ENCODE data around the gene PUM2.
"Not testable (repeated sequence)": the region's sequence is repeated elsewhere in the genome, so short reads cannot be mapped to it uniquely, and the experiment has no call there.

Gene PUM2

DNA sequence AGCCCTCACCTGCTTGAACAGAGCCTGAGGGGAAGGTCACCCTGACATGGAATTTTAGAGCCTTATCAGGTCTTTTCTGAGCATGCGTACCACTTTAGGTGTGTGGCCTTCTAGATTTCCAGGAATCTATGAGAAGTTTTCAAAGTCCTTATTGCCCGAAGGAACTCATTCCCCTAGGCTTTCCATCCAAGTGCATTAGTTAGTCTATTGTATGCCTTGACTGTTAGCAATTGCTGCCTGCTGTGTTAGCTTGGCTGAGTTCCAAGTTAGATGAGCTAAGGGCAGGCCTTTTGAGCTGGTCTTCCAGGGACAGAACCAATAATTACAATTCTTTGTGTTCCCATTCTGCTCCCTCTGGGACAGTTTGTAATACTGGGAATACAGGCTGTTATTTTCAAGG, 30.8 kb upstream of the PUM2 start:
- Histone ChIP-seq H3K9me3 (replicated peaks; ENCODE audit: low read length) (no peaks in the 10 kb centered on the region), H3K4me2 (ENCODE audit: low read length) (no peak overlapping the region), H3K4me3 (ENCODE audit: low read length) (no peak overlapping the region), H3K36me3 (ENCODE audit: insufficient read depth, low read length) (no peaks in the 10 kb centered on the region), H3K9ac (ENCODE audit: low read depth, low read length) (no peak overlapping the region), H3K27me3 (ENCODE audit: control insufficient read depth, insufficient read depth, low read length) (no peaks in the 10 kb centered on the region), H3K4me1 (ENCODE audit: control insufficient read depth, insufficient read depth, low read length) (peaks cover 7% of the 10 kb centered on the region)

DNA sequence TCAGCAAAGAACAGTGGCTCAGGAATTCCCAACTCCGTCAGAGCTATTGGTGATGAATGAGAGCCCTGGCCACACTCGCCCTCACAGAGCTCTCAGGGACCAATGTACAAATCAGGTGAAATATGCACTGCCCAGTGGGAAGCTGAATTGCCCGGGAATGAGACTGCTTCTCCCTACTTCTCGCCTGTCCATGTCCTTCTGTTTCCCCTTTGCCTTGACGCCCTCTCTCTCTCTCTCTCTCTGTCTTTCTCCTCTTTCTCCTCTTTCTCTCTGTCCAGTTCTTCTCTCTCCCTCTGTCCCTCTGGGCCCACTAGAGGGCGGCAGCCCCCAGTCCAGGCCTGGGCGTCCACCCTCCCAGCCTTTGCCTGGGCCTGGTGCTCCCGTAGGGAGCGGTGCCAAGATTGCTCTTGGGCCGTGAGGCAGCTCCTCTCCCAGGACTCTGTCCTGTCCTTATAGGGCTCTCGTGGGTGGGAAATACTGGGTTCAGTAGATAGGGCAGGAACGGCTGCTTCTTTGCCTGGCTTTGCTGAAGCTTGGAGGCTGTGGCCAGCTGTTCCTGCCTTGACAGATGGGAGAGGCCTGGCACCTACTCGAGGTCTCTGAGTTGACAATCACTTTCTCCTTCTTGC, 28.4 kb upstream of the PUM2 start:
- H3K9ac ChIP-seq (ENCODE audit: low read depth, low read length): no peak overlapping the region
- H3K36me3 ChIP-seq (ENCODE audit: insufficient read depth, low read length): no peaks in the 10 kb centered on the region
- H3K9me3 ChIP-seq (replicated peaks; ENCODE audit: low read length): no peaks in the 10 kb centered on the region
- H3K4me2 ChIP-seq (ENCODE audit: low read length): peak overlapping the region; percentile 25
- no peak overlapping the region for H3K4me3 ChIP-seq (ENCODE audit: low read length)
- H3K27me3 ChIP-seq (ENCODE audit: control insufficient read depth, insufficient read depth, low read length): no peaks in the 10 kb centered on the region
- H3K4me1 ChIP-seq (ENCODE audit: control insufficient read depth, insufficient read depth, low read length): peaks cover 7% of the 10 kb centered on the region

DNA sequence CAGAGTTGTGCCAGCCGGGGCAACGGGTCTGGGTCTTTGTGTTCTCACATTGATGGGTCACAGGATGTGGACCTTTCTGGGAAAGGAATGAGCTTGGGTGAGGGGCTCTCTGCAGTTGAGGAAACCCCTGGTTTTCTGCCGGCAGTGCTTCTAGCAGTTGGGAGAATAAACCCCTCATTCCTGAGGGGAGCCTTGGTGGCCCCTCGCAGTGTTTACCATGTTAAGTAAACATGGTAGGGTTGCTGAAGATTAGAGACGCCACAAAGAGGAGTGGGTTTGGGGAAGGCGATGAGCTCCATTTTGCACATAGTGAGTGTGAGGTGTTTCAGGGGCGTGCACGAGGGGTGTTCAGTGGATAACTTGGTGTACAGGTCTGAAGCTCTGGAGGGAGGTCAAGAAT, 27.7 kb upstream of the PUM2 start:
- no peak overlapping the region for H3K9ac ChIP-seq (ENCODE audit: low read depth, low read length)
- H3K4me1 ChIP-seq (ENCODE audit: control insufficient read depth, insufficient read depth, low read length): peaks cover 7% of the 10 kb centered on the region
- H3K27me3 ChIP-seq (ENCODE audit: control insufficient read depth, insufficient read depth, low read length): no peaks in the 10 kb centered on the region
- H3K9me3 ChIP-seq (replicated peaks; ENCODE audit: low read length): no peaks in the 10 kb centered on the region
- H3K4me3 ChIP-seq (ENCODE audit: low read length): no peak overlapping the region
- H3K36me3 ChIP-seq (ENCODE audit: insufficient read depth, low read length): no peaks in the 10 kb centered on the region
- no peak overlapping the region for H3K4me2 ChIP-seq (ENCODE audit: low read length)

DNA sequence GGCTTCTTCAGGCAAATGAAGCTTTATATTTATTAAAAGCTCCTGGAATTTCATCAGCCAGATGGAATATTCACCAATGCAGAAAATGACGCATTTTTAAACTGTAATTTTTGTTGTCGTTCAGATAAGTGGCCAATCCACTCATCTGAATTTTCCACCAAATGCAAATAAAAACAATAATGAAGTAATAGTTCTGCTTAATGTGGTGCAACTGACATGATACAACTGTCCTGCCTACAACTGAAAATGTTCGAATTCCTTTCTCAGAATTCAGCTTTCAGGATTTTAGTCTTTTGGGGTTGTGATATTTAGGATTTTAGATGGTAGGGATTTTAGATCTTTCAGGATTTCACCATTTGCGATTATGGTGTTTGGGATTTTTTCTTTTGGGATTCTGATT, 27.1 kb upstream of the PUM2 start:
- no peak overlapping the region for H3K9ac ChIP-seq (ENCODE audit: low read depth, low read length)
- no peaks in the 10 kb centered on the region for H3K9me3 ChIP-seq (replicated peaks; ENCODE audit: low read length)

DNA sequence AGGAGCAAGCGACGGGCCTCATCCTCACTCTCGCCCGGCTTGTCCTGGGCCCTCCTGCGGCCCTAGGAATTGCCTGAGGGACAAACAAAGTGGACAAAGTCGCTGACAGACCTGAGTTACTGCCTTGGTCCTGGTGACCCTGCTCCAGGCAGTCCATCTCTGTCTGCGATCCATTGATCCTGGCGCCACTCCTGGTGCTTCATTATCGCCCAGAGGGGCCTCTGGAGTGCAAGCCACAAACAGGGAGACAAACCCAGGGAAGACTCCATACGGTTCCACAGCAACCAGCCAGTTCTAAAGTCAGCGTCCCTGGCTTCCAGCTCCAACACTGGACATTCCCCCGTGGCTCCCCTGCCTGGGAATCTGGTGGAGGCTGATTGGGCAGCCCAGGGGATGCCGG, 24.3 kb upstream of the PUM2 start:
- H3K4me1 ChIP-seq (ENCODE audit: control insufficient read depth, insufficient read depth, low read length); H3K4me3 ChIP-seq (ENCODE audit: low read length); H3K36me3 ChIP-seq (ENCODE audit: insufficient read depth, low read length); H3K9me3 ChIP-seq (replicated peaks; ENCODE audit: low read length); H3K4me2 ChIP-seq (ENCODE audit: low read length); H3K9ac ChIP-seq (ENCODE audit: low read depth, low read length); H3K27me3 ChIP-seq (ENCODE audit: control insufficient read depth, insufficient read depth, low read length): not testable (repeated sequence)

More for the DNA sequence above, 27.1 kb upstream of the PUM2 start:
- peaks cover 3% of the 10 kb centered on the region for H3K27me3 ChIP-seq (ENCODE audit: control insufficient read depth, insufficient read depth, low read length)
- no peaks in the 10 kb centered on the region for H3K36me3 ChIP-seq (ENCODE audit: insufficient read depth, low read length)
- H3K4me2 ChIP-seq (ENCODE audit: low read length): no peak overlapping the region
- peaks cover 7% of the 10 kb centered on the region for H3K4me1 ChIP-seq (ENCODE audit: control insufficient read depth, insufficient read depth, low read length)
- H3K4me3 ChIP-seq (ENCODE audit: low read length): no peak overlapping the region

DNA sequence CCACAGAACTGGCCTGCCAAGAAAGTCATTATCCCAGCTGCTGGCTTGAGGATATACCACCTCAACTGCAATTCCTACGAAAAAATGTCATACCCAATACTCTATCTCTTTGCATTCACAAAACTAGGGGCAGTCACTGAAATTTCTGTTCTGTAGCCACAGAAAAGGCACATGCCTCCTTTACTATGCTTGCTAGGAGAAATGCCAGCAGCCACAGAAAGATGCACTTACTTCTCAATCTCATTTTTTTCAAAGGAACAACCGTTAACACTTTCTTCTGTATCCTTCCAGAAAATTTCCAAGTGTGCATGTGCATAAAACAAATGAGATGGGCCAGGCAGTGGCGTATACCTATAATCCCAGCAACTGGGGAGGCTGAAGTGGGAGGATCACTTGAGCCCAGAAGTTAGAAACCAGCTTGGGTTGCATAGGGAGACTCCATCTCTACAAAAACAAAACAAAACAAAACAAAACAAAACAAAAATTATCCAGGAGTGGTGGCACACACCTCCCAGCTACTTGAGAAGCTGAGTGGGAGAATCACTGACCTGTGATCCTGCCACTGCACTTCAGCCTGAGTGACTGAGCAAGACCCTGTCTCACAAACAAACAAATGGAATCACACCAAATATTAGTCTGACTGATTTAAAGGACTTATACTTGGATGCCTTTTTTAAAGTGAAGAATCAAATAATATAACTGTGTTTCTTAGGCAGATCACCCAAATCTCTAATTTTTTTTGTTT, 22.4 kb upstream of the PUM2 start:
- H3K4me3 ChIP-seq (ENCODE audit: low read length): no peak overlapping the region
- H3K4me2 ChIP-seq (ENCODE audit: low read length): no peak overlapping the region
- H3K4me1 ChIP-seq (ENCODE audit: control insufficient read depth, insufficient read depth, low read length): no peaks in the 10 kb centered on the region
- no peaks in the 10 kb centered on the region for H3K9me3 ChIP-seq (replicated peaks; ENCODE audit: low read length)
- H3K27me3 ChIP-seq (ENCODE audit: control insufficient read depth, insufficient read depth, low read length): peaks cover 17% of the 10 kb centered on the region
- H3K9ac ChIP-seq (ENCODE audit: low read depth, low read length): no peak overlapping the region
- no peaks in the 10 kb centered on the region for H3K36me3 ChIP-seq (ENCODE audit: insufficient read depth, low read length)

DNA sequence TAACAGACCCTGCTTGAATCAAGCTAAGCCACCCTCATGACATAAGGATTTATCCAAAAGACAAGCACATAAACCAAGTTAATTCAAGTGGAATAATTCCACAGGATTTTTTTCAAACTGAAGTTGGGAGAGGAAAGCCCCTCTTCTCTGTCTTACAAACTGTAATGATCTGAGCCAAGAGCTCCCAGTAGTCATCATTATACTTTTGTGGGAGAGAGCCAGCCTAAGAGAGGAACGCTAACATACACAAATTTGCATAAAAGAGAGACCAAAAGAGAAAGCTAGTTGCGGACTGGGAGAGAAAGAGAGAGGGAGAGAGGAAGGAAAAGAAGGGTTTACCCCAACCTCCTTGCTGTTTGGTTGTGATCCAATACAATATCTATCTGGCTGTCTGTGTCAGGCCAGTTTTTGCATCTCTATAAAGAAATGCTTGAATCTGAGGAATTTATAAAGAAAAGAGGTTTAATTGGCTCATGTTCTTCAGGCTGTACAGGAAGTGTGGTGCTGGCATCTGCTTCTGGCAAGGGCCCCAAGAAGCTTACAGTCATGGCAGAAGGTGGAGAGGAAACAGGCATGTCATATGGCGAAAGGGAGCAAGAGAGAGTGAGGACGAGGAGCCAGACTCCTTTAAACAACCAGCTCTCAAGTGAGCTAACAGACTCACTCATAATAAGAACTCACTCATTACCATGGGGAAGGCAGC, 20.8 kb upstream of the PUM2 start:
- no peak overlapping the region for H3K4me3 ChIP-seq (ENCODE audit: low read length)
- no peak overlapping the region for H3K4me2 ChIP-seq (ENCODE audit: low read length)
- no peaks in the 10 kb centered on the region for H3K36me3 ChIP-seq (ENCODE audit: insufficient read depth, low read length)

DNA sequence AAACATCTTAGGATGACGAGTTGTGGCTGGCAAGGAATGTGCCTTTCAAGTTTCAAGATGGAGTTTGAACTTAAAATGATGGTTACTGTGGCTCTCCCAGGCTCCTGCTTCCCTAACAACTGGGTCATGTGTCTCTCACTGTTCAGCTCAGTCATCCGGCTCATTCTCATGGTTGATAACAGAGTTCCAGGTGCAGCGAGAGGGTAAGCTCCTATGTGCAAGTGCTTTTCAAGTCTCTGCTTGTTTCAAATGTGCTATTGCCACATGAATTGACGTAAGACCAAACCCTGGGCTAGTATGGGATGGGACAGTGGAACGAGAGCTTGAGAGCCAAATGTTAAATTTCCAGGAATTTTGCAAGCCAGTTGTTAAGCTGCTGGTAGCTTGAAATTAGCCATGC, 19.5 kb upstream of the PUM2 start:
- Histone ChIP-seq H3K9me3 (replicated peaks; ENCODE audit: low read length) (no peaks in the 10 kb centered on the region), H3K4me1 (ENCODE audit: control insufficient read depth, insufficient read depth, low read length) (peaks cover 8% of the 10 kb centered on the region), H3K9ac (ENCODE audit: low read depth, low read length) (no peak overlapping the region), H3K27me3 (ENCODE audit: control insufficient read depth, insufficient read depth, low read length) (peaks cover 17% of the 10 kb centered on the region), H3K4me2 (ENCODE audit: low read length) (no peak overlapping the region), H3K4me3 (ENCODE audit: low read length) (no peak overlapping the region), H3K36me3 (ENCODE audit: insufficient read depth, low read length) (no peaks in the 10 kb centered on the region)

More for the DNA sequence above, 20.8 kb upstream of the PUM2 start:
- Histone ChIP-seq H3K27me3 (ENCODE audit: control insufficient read depth, insufficient read depth, low read length) (peaks cover 17% of the 10 kb centered on the region), H3K9ac (ENCODE audit: low read depth, low read length) (no peak overlapping the region), H3K9me3 (replicated peaks; ENCODE audit: low read length) (no peaks in the 10 kb centered on the region), H3K4me1 (ENCODE audit: control insufficient read depth, insufficient read depth, low read length) (no peaks in the 10 kb centered on the region)

DNA sequence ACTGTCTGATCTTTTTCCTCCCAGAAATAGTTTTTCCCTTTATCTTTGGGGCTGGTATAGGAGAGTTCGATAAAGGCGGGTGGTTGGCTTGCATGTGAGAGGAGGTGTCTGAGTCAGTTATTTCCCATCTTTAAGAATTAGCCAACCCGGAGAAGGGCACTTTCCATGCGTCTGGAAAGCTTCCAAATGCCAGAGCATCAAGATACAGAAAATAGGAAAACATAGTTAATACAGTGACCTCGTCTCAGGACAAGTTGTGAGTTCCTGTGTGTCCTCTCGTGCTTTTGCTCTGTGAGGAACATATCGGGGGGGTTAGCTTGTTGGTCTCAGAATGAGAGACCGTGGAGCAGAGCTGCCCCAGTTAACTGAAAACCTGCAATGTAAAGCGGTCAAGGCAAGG, 18.7 kb upstream of the PUM2 start:
- H3K4me1 ChIP-seq (ENCODE audit: control insufficient read depth, insufficient read depth, low read length): peaks cover 11% of the 10 kb centered on the region
- no peak overlapping the region for H3K4me3 ChIP-seq (ENCODE audit: low read length)
- peaks cover 17% of the 10 kb centered on the region for H3K27me3 ChIP-seq (ENCODE audit: control insufficient read depth, insufficient read depth, low read length)
- no peaks in the 10 kb centered on the region for H3K36me3 ChIP-seq (ENCODE audit: insufficient read depth, low read length)
- H3K9ac ChIP-seq (ENCODE audit: low read depth, low read length): no peak overlapping the region
- H3K9me3 ChIP-seq (replicated peaks; ENCODE audit: low read length): no peaks in the 10 kb centered on the region
- H3K4me2 ChIP-seq (ENCODE audit: low read length): no peak overlapping the region

DNA sequence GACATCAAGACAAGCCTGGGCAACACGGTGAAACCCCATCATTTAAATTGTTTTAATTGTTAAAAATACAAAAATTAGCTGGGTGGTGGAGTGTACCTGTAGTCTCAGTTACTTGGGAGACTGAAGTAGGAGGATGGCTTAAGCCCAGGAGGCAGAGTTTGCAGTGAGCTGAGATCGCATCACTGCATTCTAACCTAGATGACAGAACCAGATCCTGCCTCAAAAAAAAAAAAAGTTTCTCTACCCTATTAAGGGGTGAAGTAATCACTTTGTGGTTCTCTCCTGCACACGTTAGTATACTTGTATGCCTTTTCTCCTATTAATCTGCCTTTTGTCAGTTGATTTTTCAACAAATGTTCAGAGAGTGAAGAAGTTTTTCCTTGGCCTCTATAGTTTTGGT, 18.1 kb upstream of the PUM2 start:
- peaks cover 11% of the 10 kb centered on the region for H3K4me1 ChIP-seq (ENCODE audit: control insufficient read depth, insufficient read depth, low read length)
- no peak overlapping the region for H3K4me3 ChIP-seq (ENCODE audit: low read length)
- H3K9ac ChIP-seq (ENCODE audit: low read depth, low read length): no peak overlapping the region
- peaks cover 17% of the 10 kb centered on the region for H3K27me3 ChIP-seq (ENCODE audit: control insufficient read depth, insufficient read depth, low read length)
- no peak overlapping the region for H3K4me2 ChIP-seq (ENCODE audit: low read length)
- H3K9me3 ChIP-seq (replicated peaks; ENCODE audit: low read length): no peaks in the 10 kb centered on the region
- no peaks in the 10 kb centered on the region for H3K36me3 ChIP-seq (ENCODE audit: insufficient read depth, low read length)

DNA sequence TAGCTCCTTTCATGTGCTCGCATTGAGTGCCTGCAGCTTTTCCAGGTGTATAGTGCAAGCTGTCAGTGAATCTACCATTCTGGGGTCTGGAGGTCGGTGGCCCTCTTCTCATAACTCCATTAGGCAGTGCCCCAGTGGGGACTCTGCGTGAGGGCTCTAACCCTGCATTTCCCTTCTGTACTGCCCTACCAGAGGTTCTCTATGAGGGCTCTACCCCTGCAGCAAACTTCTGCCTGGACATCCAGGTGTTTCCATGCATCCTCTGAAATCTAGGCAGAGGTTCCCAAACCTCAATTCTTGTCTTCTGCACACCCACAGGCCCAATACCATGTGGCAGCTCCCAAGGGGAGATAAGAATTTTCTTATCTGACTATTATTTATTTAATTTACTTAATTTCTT, 17.3 kb upstream of the PUM2 start:
- not testable (repeated sequence) for H3K4me2 ChIP-seq (ENCODE audit: low read length); H3K4me3 ChIP-seq (ENCODE audit: low read length); H3K9ac ChIP-seq (ENCODE audit: low read depth, low read length); H3K36me3 ChIP-seq (ENCODE audit: insufficient read depth, low read length); H3K9me3 ChIP-seq (replicated peaks; ENCODE audit: low read length)
- H3K27me3 ChIP-seq (ENCODE audit: control insufficient read depth, insufficient read depth, low read length): peaks cover 16% of the 10 kb centered on the region
- H3K4me1 ChIP-seq (ENCODE audit: control insufficient read depth, insufficient read depth, low read length): peaks cover 11% of the 10 kb centered on the region

All from skeletal muscle satellite cell (primary cell).